ENCODE measurements around the gene TCF25.
"Not testable (repeated sequence)": the region's sequence is repeated elsewhere in the genome, so short reads cannot be mapped to it uniquely, and the experiment has no call there.

The TCF25 gene

GRCh38 chr16:89912143-89912542, 38.8 kb downstream of the TCF25 start:
- Histone ChIP-seq H3K9me3 (no peaks in the 10 kb centered on the region), H3K27me3 (peaks cover 3% of the 10 kb centered on the region), H3K4me3 (ENCODE audit: low read depth in 1 of 2, low read length in 1 of 2) (no peak overlapping the region), H3K4me1 (ENCODE audit: control insufficient read depth in 1 of 2, insufficient read depth in 1 of 2, low read depth in 1 of 2, low read length in 1 of 2) (no peaks in the 10 kb centered on the region), H3K36me3 (peaks cover 65% of the 10 kb centered on the region), H3K27ac (no peak overlapping the region)
- TF ChIP-seq CTCF (IDR thresholded peaks at IDR 0.05): no peak

GRCh38 chr16:89912627-89913026, 39.2 kb downstream of the TCF25 start:
- H3K4me1 ChIP-seq (ENCODE audit: control insufficient read depth in 1 of 2, insufficient read depth in 1 of 2, low read depth in 1 of 2, low read length in 1 of 2): peaks cover 1 to 2% of the 10 kb centered on the region in 2 experiments

GRCh38 chr16:89913408-89914387, 40.3 kb downstream of the TCF25 start:
- no peak for TF ChIP-seq CTCF (IDR thresholded peaks at IDR 0.05)
- Histone ChIP-seq H3K4me1 (ENCODE audit: control insufficient read depth in 1 of 2, insufficient read depth in 1 of 2, low read depth in 1 of 2, low read length in 1 of 2) (peaks cover 12 to 13% of the 10 kb centered on the region in 2 experiments), H3K27me3 (peaks cover 18% of the 10 kb centered on the region), H3K9me3 (no peaks in the 10 kb centered on the region), H3K27ac (no peak overlapping the region), H3K36me3 (peaks cover 50% of the 10 kb centered on the region), H3K4me3 (ENCODE audit: low read depth in 1 of 2, low read length in 1 of 2) (no peak overlapping the region)

More at GRCh38 chr16:89912627-89913026, 39.2 kb downstream of the TCF25 start:
- H3K4me3 ChIP-seq (ENCODE audit: low read depth in 1 of 2, low read length in 1 of 2): no peak overlapping the region
- peaks cover 8% of the 10 kb centered on the region for H3K27me3 ChIP-seq
- no peak for TF ChIP-seq CTCF (IDR thresholded peaks at IDR 0.05)
- H3K27ac ChIP-seq: no peak overlapping the region
- peaks cover 61% of the 10 kb centered on the region for H3K36me3 ChIP-seq
- no peaks in the 10 kb centered on the region for H3K9me3 ChIP-seq

- Histone ChIP-seq H3K27me3 (peaks cover 29% of the 10 kb centered on the region), H3K36me3 (peaks cover 41% of the 10 kb centered on the region), H3K4me1 (ENCODE audit: control insufficient read depth in 1 of 2, insufficient read depth in 1 of 2, low read depth in 1 of 2, low read length in 1 of 2) (peaks cover 13 to 15% of the 10 kb centered on the region in 2 experiments)
- not testable (repeated sequence) for H3K27ac ChIP-seq; H3K9me3 ChIP-seq; H3K4me3 ChIP-seq (ENCODE audit: low read depth in 1 of 2, low read length in 1 of 2)
Observed at GRCh38 chr16:89914642-89915285, 41.4 kb downstream of the TCF25 start.

- Histone ChIP-seq H3K4me1 (ENCODE audit: control insufficient read depth in 1 of 2, insufficient read depth in 1 of 2, low read depth in 1 of 2, low read length in 1 of 2) (peaks cover 13 to 15% of the 10 kb centered on the region in 2 experiments), H3K27me3 (peaks cover 37% of the 10 kb centered on the region), H3K36me3 (peaks cover 33% of the 10 kb centered on the region), H3K9me3 (no peaks in the 10 kb centered on the region), H3K27ac (no peak overlapping the region), H3K4me3 (ENCODE audit: low read depth in 1 of 2, low read length in 1 of 2) (no peak overlapping the region)
- no peak for TF ChIP-seq CTCF (IDR thresholded peaks at IDR 0.05)
Observed at GRCh38 chr16:89915303-89916232, 42.2 kb downstream of the TCF25 start.

All from neutrophil (primary cell).